H9 (cell line): ENCODE results near the gene TARBP1. TPM values are rescaled to one million over a fixed set of nuclear protein-coding genes. Genes with fewer than 3 reads are reported as not detected.

Experiments
- DNase-seq: peaks from one replicate; pipeline ENCODE4 v3.0.0-alpha.2; 2017
- H2AFZ ChIP-seq: one replicate; pipeline ENCODE4 v1.6.1; 2013; ENCODE audit warnings: mild to moderate bottlenecking, low read length, control low read depth, moderate library complexity
- H2AK5ac ChIP-seq: 2 replicates; pipeline ENCODE4 v1.6.1; 2013; ENCODE audit warnings: low read length, control low read depth, mixed read lengths; ENCODE audit not compliant: insufficient read length
- H2BK120ac ChIP-seq: one replicate; pipeline ENCODE4 v1.6.1; 2013; ENCODE audit warnings: low read depth, mild to moderate bottlenecking, low read length, control low read depth, inconsistent platforms; ENCODE audit not compliant: poor library complexity, severe bottlenecking
- H2BK12ac ChIP-seq: 2 replicates; pipeline ENCODE4 v1.6.1; 2013; ENCODE audit warnings: low read length, control low read depth, mixed read lengths, low read depth; ENCODE audit not compliant: insufficient read length
- H2BK15ac ChIP-seq: 2 replicates; pipeline ENCODE4 v1.6.1; 2013; ENCODE audit warnings: low read depth, low read length, control low read depth
- H2BK20ac ChIP-seq: one replicate; pipeline ENCODE4 v1.6.1; 2013; ENCODE audit warnings: low read depth, mild to moderate bottlenecking, low read length, control low read depth, inconsistent platforms; ENCODE audit not compliant: poor library complexity, severe bottlenecking
- H2BK5ac ChIP-seq: 2 replicates; pipeline ENCODE4 v1.6.1; 2013; ENCODE audit warnings: low read length, control low read depth, mixed read lengths; ENCODE audit not compliant: insufficient read length
- H3K14ac ChIP-seq: 2 replicates; pipeline ENCODE4 v1.6.1; 2013; ENCODE audit warnings: low read length, control low read depth; ENCODE audit not compliant: insufficient read depth
- H3K18ac ChIP-seq: 2 replicates; pipeline ENCODE4 v1.6.1; 2013; ENCODE audit warnings: low read depth, mild to moderate bottlenecking, mixed read lengths, low read length, control low read depth; ENCODE audit not compliant: insufficient read length
- H3K23ac ChIP-seq: 2 replicates; pipeline ENCODE4 v1.6.1; 2013; ENCODE audit warnings: low read length, control low read depth, mixed read lengths, low read depth; ENCODE audit not compliant: insufficient read length
- H3K23me2 ChIP-seq: 2 replicates; pipeline ENCODE4 v1.6.1; 2013; ENCODE audit warnings: low read depth, mild to moderate bottlenecking, mixed read lengths, low read length, control low read depth; ENCODE audit not compliant: insufficient read length, poor library complexity, severe bottlenecking
- H3K27ac ChIP-seq: 2 replicates; pipeline ENCODE4 v1.5.1; 2013; ENCODE audit warnings: low read length, control low read depth, mixed read lengths, low read depth; ENCODE audit not compliant: insufficient read length
- H3K27me3 ChIP-seq: 2 replicates; pipeline ENCODE4 v1.6.1; 2013; ENCODE audit warnings: low read length, control low read depth, inconsistent platforms; ENCODE audit not compliant: insufficient read depth
- H3K4ac ChIP-seq: 2 replicates; pipeline ENCODE4 v1.6.1; 2013; ENCODE audit warnings: low read depth, mild to moderate bottlenecking, control low read depth, inconsistent platforms, low read length, moderate library complexity
- H3K4me1 ChIP-seq: 2 replicates; pipeline ENCODE4 v1.6.1; 2013; ENCODE audit warnings: low read length, control low read depth, inconsistent platforms; ENCODE audit not compliant: insufficient read depth
- H3K4me2 ChIP-seq: 2 replicates; pipeline ENCODE4 v1.6.1; 2013; ENCODE audit warnings: low read length, control low read depth, mixed read lengths; ENCODE audit not compliant: insufficient read length, insufficient read depth
- H3K56ac ChIP-seq: 2 replicates; pipeline ENCODE4 v1.6.1; 2013; ENCODE audit warnings: low read depth, mild to moderate bottlenecking, mixed read lengths, low read length, control low read depth; ENCODE audit not compliant: insufficient read length
- H3K79me1 ChIP-seq: 2 replicates; pipeline ENCODE4 v1.6.1; 2013; ENCODE audit warnings: low read depth, mild to moderate bottlenecking, moderate library complexity, low read length, control low read depth, inconsistent platforms; ENCODE audit not compliant: insufficient read depth, poor library complexity, severe bottlenecking
- H3K79me2 ChIP-seq: 2 replicates; pipeline ENCODE4 v1.6.1; 2013; ENCODE audit warnings: low read length, control low read depth, inconsistent platforms; ENCODE audit not compliant: insufficient read depth
- H3K9ac ChIP-seq: 2 replicates; pipeline ENCODE4 v1.6.1; 2013; ENCODE audit warnings: low read length, control low read depth, mixed read lengths; ENCODE audit not compliant: insufficient read length; ENCODE audit errors: extremely low read depth
- H3K9me3 ChIP-seq: one replicate; pipeline ENCODE4 v1.6.1; 2013; ENCODE audit warnings: low read depth, low read length, inconsistent platforms; ENCODE audit not compliant: control insufficient read depth
- H3T11ph ChIP-seq: one replicate; pipeline ENCODE4 v1.6.1; 2013; ENCODE audit warnings: mild to moderate bottlenecking, low read length, control low read depth, inconsistent platforms
- H4K20me1 ChIP-seq: one replicate; pipeline ENCODE4 v1.6.1; 2013; ENCODE audit not compliant: control insufficient read depth, insufficient read length, insufficient read depth
- H4K5ac ChIP-seq: 2 replicates; pipeline ENCODE4 v1.6.1; 2013; ENCODE audit warnings: low read depth, mild to moderate bottlenecking, mixed read lengths, low read length, control low read depth; ENCODE audit not compliant: insufficient read length
- H4K8ac ChIP-seq: replicated peaks from 2 replicates; pipeline ENCODE4 v1.6.1; 2013; ENCODE audit warnings: low read length, control low read depth, mixed read lengths, low read depth; ENCODE audit not compliant: insufficient read length
- H4K91ac ChIP-seq: 2 replicates; pipeline ENCODE4 v1.6.1; 2013; ENCODE audit warnings: low read depth, mild to moderate bottlenecking, moderate library complexity, mixed read lengths, low read length, control low read depth; ENCODE audit not compliant: insufficient read length
- H3K27ac Mint-ChIP-seq, 3 experiments: 2 replicates in 2 of 3; 3 replicates in 1 of 3; pipeline ENCODE4 v1.8.0; 2020 to 2021; ENCODE audit warnings: mixed read lengths in 3 of 3, mild to moderate bottlenecking in 1 of 3, moderate library complexity in 1 of 3
- H3K27me3 Mint-ChIP-seq: 2 replicates; pipeline ENCODE4 v1.8.0; 2021; ENCODE audit warnings: low read depth, mild to moderate bottlenecking, moderate library complexity, mixed read lengths
- H3K36me3 Mint-ChIP-seq, 3 experiments: 2 replicates in 2 of 3; 3 replicates in 1 of 3; pipeline ENCODE4 v1.8.0; 2020 to 2021; ENCODE audit warnings: low read depth in 3 of 3, mixed read lengths in 3 of 3; ENCODE audit not compliant: insufficient read depth in 1 of 3
- H3K4me1 Mint-ChIP-seq, 2 experiments: 2 replicates each; pipeline ENCODE4 v1.8.0; 2020; ENCODE audit warnings: mixed read lengths in 2 of 2
- H3K4me3 Mint-ChIP-seq, 2 experiments: 2 replicates in 1 of 2; 3 replicates in 1 of 2; pipeline ENCODE4 v1.8.0; 2020 to 2021; ENCODE audit warnings: mild to moderate bottlenecking in 2 of 2, mixed read lengths in 2 of 2, moderate library complexity in 1 of 2
- H3K9me3 Mint-ChIP-seq, 2 experiments: 2 replicates in 1 of 2; 3 replicates in 1 of 2; pipeline ENCODE4 v1.8.0; 2020; ENCODE audit warnings: mild to moderate bottlenecking in 2 of 2, mixed read lengths in 2 of 2, moderate library complexity in 1 of 2
- WGBS: extraction: QIAGEN DNeasy Blood & Tissue Kit; methylation state at CpG from one replicate; pipeline ENCODE4 v1.1.7; 2013; ENCODE audit warnings: missing lambda C conversion rate, low lambda C conversion rate, mixed read lengths; ENCODE audit not compliant: insufficient read length; ENCODE audit errors: extremely low coverage; 5-methylcytosine and 5-hydroxymethylcytosine counted together
- total RNA-seq: library from RNA; stranded (reverse); gene quantifications from 2 replicates; pipeline ENCODE4 v1.2.1, GENCODE V29; 2021
- TF ChIP-seq, protein P1 (sequence below): fragments of 200-600 bp; sonication (generic); conservative IDR thresholded peaks from 3 replicates; pipeline ENCODE4 v1.8.0; 2021; ENCODE audit warnings: antibody characterized with exemption, mild to moderate bottlenecking

TARBP1 gene
- total RNA-seq, 1 experiment from 2014 or later, result 20.2 TPM

DNA sequence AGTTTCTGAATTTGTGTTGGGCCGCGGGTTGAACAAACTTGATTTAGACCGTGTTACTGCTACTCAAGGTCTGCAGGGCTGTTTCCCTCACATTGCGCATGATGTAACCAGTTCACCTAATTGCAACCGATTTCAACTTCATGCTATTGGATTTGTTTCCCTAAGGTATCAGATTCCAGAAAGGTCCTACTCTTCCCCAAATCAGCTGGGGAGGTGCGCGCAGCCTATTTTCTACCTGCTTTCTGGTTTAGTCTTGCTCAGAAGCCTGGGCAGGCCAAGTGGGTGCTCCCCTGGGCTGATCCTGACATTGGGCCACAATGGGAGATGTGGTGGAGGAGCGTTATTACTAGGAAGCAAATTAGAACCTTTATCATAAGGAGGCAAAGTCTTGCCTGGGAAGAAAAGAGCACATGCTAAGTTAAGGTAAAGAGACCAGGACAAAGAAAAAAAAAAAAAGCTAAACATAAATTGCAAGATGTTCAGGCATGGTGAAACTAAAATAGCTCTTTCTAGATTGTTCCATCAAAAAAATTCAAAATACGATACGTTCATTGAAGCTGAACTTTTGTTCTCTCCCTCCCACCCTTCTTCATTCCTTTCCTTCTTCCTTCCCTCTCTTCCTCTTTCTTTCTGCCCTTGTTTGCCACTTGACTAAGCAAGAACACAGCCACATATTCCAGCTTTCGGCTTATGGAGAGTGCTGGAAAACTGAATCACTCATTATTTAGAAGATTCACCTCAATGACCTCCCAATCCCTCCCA, 28.8 kb upstream of the TARBP1 start:
- Histone ChIP-seq H3K4me1 (peaks cover 8% of the 10 kb centered on the region; the same call in 1 of the 2 replicates), H4K8ac (no peak overlapping the region), H2BK20ac (no peak overlapping the region), H3K23me2 (no peaks in the 10 kb centered on the region), H4K20me1 (no peaks in the 10 kb centered on the region), H3K79me1 (no peaks in the 10 kb centered on the region), H2BK12ac (no peak overlapping the region), H3K27me3 (no peaks in the 10 kb centered on the region), H3K9me3 (no peaks in the 10 kb centered on the region), H2BK120ac (no peak overlapping the region), H3K27ac (no peak overlapping the region), H3K9ac (no peak overlapping the region), H3K4me2 (no peak overlapping the region), H2BK15ac (no peak overlapping the region), H2AFZ (peak overlapping the region; percentile 9), H3K56ac (no peak overlapping the region), H3K4ac (no peak overlapping the region), H3T11ph (no peak overlapping the region), H3K23ac (no peak overlapping the region), H3K18ac (no peak overlapping the region), H3K14ac (no peak overlapping the region), H4K91ac (no peak overlapping the region), H4K5ac (no peak overlapping the region), H2BK5ac (no peak overlapping the region), H2AK5ac (no peak overlapping the region), H3K79me2 (no peaks in the 10 kb centered on the region)
- TF ChIP-seq, protein P1, sequence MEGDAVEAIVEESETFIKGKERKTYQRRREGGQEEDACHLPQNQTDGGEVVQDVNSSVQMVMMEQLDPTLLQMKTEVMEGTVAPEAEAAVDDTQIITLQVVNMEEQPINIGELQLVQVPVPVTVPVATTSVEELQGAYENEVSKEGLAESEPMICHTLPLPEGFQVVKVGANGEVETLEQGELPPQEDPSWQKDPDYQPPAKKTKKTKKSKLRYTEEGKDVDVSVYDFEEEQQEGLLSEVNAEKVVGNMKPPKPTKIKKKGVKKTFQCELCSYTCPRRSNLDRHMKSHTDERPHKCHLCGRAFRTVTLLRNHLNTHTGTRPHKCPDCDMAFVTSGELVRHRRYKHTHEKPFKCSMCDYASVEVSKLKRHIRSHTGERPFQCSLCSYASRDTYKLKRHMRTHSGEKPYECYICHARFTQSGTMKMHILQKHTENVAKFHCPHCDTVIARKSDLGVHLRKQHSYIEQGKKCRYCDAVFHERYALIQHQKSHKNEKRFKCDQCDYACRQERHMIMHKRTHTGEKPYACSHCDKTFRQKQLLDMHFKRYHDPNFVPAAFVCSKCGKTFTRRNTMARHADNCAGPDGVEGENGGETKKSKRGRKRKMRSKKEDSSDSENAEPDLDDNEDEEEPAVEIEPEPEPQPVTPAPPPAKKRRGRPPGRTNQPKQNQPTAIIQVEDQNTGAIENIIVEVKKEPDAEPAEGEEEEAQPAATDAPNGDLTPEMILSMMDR, result no peak
- H3K4me3 Mint-ChIP-seq, result no peak overlapping the region
- peaks cover 3 to 6% (median 3%) of the 10 kb centered on the region in 3 experiments; a peak in 4 of 7 replicates for H3K36me3 Mint-ChIP-seq
- peaks cover 43% of the 10 kb centered on the region in 2 experiments for H3K4me1 Mint-ChIP-seq
- H3K27ac Mint-ChIP-seq, result peak overlapping the region in 1 of 3 experiments; percentile 25; a peak in 2 of 7 replicates
- WGBS, result 100% methylated on average over 2 of the region's 11 CpGs
- H3K27me3 Mint-ChIP-seq, result no peaks in the 10 kb centered on the region; the same call in none of the 2 replicates
- no peak for DNase-seq
- H3K9me3 Mint-ChIP-seq, result peaks cover 0 to 4% of the 10 kb centered on the region in 2 experiments; a peak in 2 of 5 replicates
